Left lung (tissue), 10 donors: ENCODE data around the gene RAPGEF1. TPM values are rescaled to one million over a fixed set of nuclear protein-coding genes. Genes with fewer than 3 reads are reported as not detected.

ENCODE experiments used
- ATAC-seq: fragments of 200-7000 bp; cut with Tn5 transposase; one replicate; pipeline ENCODE4 v1.9.1; 2020; ENCODE audit warnings: moderate library complexity
- DNase-seq, 4 donors: peaks; one replicate each; pipeline ENCODE4 v3.0.0-alpha.2; 2013 to 2020
- H3K27ac ChIP-seq, 2 donors: fragments of 200-600 bp; sonication (generic) in 1 of 2; one replicate each; pipeline versions ENCODE4 v1.5.0 to v1.8.0; 2020 to 2021
- H3K27me3 ChIP-seq, 2 donors: fragments of 200-600 bp; sonication (generic) in 1 of 2; one replicate each; pipeline versions ENCODE4 v1.5.0 to v1.8.0; 2020 to 2021
- H3K36me3 ChIP-seq, 2 donors: fragments of 200-600 bp; sonication (generic) in 1 of 2; one replicate each; pipeline versions ENCODE4 v1.5.0 to v1.8.0; 2020 to 2021
- H3K4me1 ChIP-seq, 2 donors: fragments of 200-600 bp; one replicate each; pipeline ENCODE4 v1.8.0; 2021
- H3K4me3 ChIP-seq, 2 donors: fragments of 200-600 bp; sonication (generic) in 1 of 2; one replicate each; pipeline versions ENCODE4 v1.5.0 to v1.8.0; 2020 to 2021; ENCODE audit warnings: mild to moderate bottlenecking in 1 of 2
- H3K9me3 ChIP-seq, 2 donors: fragments of 200-600 bp; sonication (generic) in 1 of 2; one replicate each; pipeline versions ENCODE4 v1.5.0 to v1.8.0; 2020 to 2021
- intact Hi-C, 2 donors: fragments of 100-400 bp; cut with DNase I; formaldehyde crosslinking; loops; one replicate each; pipeline versions ENCODE4 v1.11.2 to v1.14.2; 2022
- polyA plus RNA-seq, 6 donors: library from polyadenylated mRNA; unstranded; fragments of 120-200 nt; gene quantifications; one replicate each; pipeline ENCODE4 v1.2.1, GENCODE V29; 2013; ENCODE audit not compliant: insufficient read length in 6 of 6
- total RNA-seq, 2 donors: library from RNA; stranded (reverse); fragmentation: NEBNext Ultra II Directional; extraction: Animal tissue kit (Norgen Biotek cat#: 25700); gene quantifications; one replicate each; pipeline ENCODE4 v1.2.1, GENCODE V29; 2021
- TF ChIP-seq, protein P1 (sequence below), 2 donors: fragments of 200-600 bp; sonication (generic) in 1 of 2; IDR thresholded peaks; one replicate each; pipeline versions ENCODE4 v1.5.0 to v1.8.0; 2021; ENCODE audit warnings: antibody characterized with exemption in 2 of 2
- donor health status: DM: no; HTN: yes; CAD: no.
- donor health status: DM: no; HTN: no; CAD: no.

Gene RAPGEF1
- total and polyA plus RNA-seq, 8 donors: 37.5 to 112 (median 45.6) TPM

GRCh38 chr9:131734165-131734610 is 5.7 kb downstream of the RAPGEF1 start:
- H3K4me1 ChIP-seq: peaks cover 32 to 97% of the 10 kb centered on the region in 2 donors
- peak overlapping the region in 1 of 2 donors; percentile 4 for H3K4me3 ChIP-seq
- peak overlapping the region; percentile 63 to 91 for H3K27ac ChIP-seq
- no peaks in the 10 kb centered on the region for H3K27me3 ChIP-seq
- H3K36me3 ChIP-seq: no peaks in the 10 kb centered on the region
- no peak for DNase-seq
- ATAC-seq: no peak
- intact Hi-C loops: no loop called here
- no peaks in the 10 kb centered on the region for H3K9me3 ChIP-seq
- TF ChIP-seq, protein P1, sequence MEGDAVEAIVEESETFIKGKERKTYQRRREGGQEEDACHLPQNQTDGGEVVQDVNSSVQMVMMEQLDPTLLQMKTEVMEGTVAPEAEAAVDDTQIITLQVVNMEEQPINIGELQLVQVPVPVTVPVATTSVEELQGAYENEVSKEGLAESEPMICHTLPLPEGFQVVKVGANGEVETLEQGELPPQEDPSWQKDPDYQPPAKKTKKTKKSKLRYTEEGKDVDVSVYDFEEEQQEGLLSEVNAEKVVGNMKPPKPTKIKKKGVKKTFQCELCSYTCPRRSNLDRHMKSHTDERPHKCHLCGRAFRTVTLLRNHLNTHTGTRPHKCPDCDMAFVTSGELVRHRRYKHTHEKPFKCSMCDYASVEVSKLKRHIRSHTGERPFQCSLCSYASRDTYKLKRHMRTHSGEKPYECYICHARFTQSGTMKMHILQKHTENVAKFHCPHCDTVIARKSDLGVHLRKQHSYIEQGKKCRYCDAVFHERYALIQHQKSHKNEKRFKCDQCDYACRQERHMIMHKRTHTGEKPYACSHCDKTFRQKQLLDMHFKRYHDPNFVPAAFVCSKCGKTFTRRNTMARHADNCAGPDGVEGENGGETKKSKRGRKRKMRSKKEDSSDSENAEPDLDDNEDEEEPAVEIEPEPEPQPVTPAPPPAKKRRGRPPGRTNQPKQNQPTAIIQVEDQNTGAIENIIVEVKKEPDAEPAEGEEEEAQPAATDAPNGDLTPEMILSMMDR (IDR thresholded peaks at IDR 0.05): no peak

DNA sequence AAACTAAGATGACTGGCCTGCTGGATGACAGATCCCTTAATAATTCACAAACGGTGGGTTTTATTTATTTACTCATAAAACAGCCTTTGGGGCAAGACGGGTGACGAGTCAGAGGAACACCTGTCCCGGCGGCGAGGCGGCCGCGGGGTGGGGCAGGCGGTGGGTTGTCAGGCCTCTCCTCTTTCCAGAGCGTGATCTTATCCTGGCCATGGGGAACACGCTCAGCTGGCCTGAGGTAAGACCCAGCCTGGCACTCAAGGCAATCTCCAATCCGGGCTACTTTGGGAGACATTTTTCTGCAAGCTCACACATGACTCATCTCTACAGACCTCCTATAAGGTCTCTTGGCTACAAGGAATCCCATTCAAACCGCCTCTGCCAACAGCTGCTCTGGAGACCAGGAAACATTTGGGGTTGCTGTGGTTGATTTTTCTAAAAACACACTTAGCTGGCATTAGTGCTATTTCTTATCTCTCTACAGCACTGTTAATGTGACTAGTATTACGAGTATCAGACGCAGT is 6.3 kb downstream of the RAPGEF1 start:
- Histone ChIP-seq H3K36me3 (no peaks in the 10 kb centered on the region), H3K27me3 (no peaks in the 10 kb centered on the region), H3K9me3 (no peaks in the 10 kb centered on the region), H3K4me1 (peaks cover 37 to 99% of the 10 kb centered on the region in 2 donors), H3K27ac (peak overlapping the region; percentile 63 to 91), H3K4me3 (peak overlapping the region in 1 of 2 donors; percentile 4)
- intact Hi-C loops: no loop called here
- peak in 3 of 4 donors; percentile 32 to 80 (median 64) for DNase-seq
- TF ChIP-seq, protein P1 (IDR thresholded peaks at IDR 0.05): no peak
- ATAC-seq: peak; percentile 26

DNA sequence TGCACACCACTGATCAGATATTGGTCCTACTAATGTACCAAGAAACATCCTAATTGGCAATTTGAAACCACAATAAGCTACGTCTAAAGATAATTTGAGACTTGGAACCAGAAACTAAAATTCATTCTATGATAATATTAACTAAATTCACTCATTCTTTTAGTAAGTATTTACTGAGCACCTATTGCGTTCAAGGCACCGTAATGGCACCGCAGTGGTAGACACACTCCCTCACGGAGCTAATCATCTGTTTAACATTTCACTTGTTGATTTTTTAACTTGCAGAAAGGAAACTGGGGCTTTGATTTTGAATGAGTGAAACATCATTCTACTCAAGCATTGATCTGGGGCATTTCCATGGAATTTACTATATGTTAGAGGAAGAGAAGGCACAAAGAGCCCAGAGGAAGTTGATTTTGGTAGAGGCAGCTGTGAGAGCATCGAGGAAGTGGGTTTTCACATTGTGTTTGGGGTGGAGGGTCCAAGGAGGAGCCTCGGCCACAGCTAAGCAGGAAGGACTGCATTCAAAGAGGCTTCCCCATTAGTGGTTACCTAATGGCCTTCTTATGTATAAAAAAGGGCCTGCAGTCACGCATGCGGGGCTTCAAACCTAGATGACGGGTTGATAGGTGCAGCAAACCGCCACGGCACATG is 7.1 kb downstream of the RAPGEF1 start:
- Histone ChIP-seq H3K27me3 (no peaks in the 10 kb centered on the region), H3K4me3 (no peak overlapping the region), H3K36me3 (no peaks in the 10 kb centered on the region), H3K9me3 (no peaks in the 10 kb centered on the region), H3K4me1 (peaks cover 42 to 99% of the 10 kb centered on the region in 2 donors), H3K27ac (peak overlapping the region; percentile 63 to 91)
- intact Hi-C loops: no loop called here
- TF ChIP-seq, protein P1 (IDR thresholded peaks at IDR 0.05): no peak
- DNase-seq: no peak
- ATAC-seq: peak; percentile 9

DNA sequence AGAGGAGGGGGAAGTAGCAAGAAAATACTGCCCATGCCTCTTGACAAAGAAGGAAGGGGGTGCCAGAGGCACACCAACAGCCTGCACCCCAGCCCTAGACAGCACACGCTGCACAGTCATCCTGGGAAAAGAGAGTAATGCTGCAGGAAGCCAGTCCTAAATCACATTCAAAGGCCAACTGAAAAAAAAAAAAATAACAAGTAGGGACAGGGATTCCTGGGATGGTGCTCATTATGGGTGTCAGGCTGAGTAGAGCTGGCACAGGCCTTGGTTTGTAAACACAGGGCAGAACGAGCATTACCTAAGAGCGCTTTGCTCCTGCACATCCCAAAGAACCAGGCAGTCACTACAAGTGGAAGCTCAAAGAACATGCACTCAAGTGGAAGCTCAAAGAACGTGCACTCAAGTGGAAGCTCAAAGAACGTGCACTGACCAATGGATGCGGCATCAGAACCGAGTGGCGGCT is 7.8 kb downstream of the RAPGEF1 start:
- Histone ChIP-seq H3K4me3 (no peak overlapping the region), H3K9me3 (no peaks in the 10 kb centered on the region), H3K4me1 (peaks cover 49 to 100% of the 10 kb centered on the region in 2 donors), H3K27ac (peak overlapping the region; percentile 63 to 91), H3K27me3 (no peaks in the 10 kb centered on the region), H3K36me3 (no peaks in the 10 kb centered on the region)
- no peak for DNase-seq
- intact Hi-C loops: no loop called here
- ATAC-seq: peak; percentile 71
- TF ChIP-seq, protein P1 (IDR thresholded peaks at IDR 0.05): no peak

GRCh38 chr9:131731644-131732043 is 8.2 kb downstream of the RAPGEF1 start:
- TF ChIP-seq, protein P1 (IDR thresholded peaks at IDR 0.05): no peak
- no peak for DNase-seq
- peaks cover 47 to 100% of the 10 kb centered on the region in 2 donors for H3K4me1 ChIP-seq
- H3K27me3 ChIP-seq: no peaks in the 10 kb centered on the region
- no peak for ATAC-seq
- no peak overlapping the region for H3K4me3 ChIP-seq
- intact Hi-C loops: no loop called here
- peak overlapping the region; percentile 63 to 91 for H3K27ac ChIP-seq
- no peaks in the 10 kb centered on the region for H3K9me3 ChIP-seq
- H3K36me3 ChIP-seq: no peaks in the 10 kb centered on the region
